Measurements from ENCODE around the gene FGD2. TPM values are rescaled to one million over a fixed set of nuclear protein-coding genes. Genes with fewer than 3 reads are reported as not detected.
"Not testable (repeated sequence)": the region's sequence is repeated elsewhere in the genome, so short reads cannot be mapped to it uniquely, and the experiment has no call there.

Gene FGD2
- polyA plus RNA-seq, 1 experiment: not detected

DNA sequence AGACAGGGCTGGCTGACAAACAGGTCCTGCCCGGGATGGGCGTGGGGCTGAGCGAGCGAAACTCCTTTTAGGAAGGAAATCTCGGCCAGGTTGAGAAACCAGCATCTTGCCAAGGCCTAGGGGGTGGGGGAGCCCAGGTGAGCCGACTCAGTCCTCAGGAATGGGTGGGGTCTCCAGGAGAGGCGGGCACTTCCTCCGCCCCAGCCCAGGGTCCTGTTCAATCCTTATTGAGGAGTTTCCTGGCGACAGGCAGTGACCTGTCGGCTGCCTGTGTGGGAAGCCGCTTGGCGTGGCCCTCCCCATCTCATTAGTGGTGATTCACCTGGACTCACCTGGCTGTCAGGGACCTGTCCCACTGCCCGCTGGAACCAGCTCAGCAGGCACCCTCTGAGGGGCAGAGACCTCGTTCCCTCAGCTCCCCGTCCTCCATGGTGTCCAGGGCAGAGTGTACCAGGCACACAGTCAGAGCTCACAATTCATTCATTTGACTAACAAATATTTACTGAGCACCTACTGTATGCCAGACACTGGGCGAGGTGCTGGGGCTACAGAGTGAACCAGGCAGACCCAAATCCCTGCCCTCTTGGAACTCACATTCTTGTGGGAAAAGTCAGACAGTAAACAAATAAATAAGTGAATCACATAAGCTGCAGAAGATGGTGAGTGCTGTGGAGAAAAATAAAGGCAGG is 51.1 kb downstream of the FGD2 start:
- DNase-seq (ENCODE audit: low read depth, low spot score): no peak
- H3K27ac ChIP-seq (ENCODE audit: low read depth, low read length): no peak overlapping the region
- POLR2A ChIA-PET: interaction anchor here (0.6 to 1.6 kb wide), 3 partner anchors 88 to 296 kb away, joined by 3 to 10 read pairs (median 3); no protein-coding TSS in a partner anchor

DNA sequence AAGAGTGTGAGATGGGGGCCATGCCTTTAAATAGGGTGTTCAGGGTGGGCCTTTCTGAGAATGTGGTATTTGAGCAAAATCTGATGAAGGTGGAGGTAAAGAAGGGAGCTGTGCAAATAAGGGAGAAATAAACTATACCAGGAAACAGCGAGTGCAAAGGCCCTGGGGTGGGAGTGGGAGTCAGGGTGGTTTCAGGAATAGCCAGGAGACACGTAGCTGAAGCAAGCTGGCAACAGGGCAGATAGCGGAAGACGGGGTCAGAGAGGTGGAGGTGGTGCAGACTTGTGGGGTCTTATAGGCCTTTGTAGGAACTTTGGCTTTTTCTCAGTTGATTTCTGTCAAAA is 51.6 kb downstream of the FGD2 start:
- TF ChIP-seq CTCF (IDR thresholded peaks at IDR 0.05; ENCODE audit: low read depth, low read length): no peak
- H3K4me3 ChIP-seq (ENCODE audit: low read depth, low read length): no peak overlapping the region
- CTCF ChIA-PET: interaction anchor here (1.2 to 4.9 kb wide), 2 partner anchors 115 to 151 kb away, joined by 3 to 36 read pairs; no protein-coding TSS in a partner anchor
- no peaks in the 10 kb centered on the region for H3K9me3 ChIP-seq (ENCODE audit: control insufficient read depth, insufficient read depth, low read length)
- no peak overlapping the region for H3K27ac ChIP-seq (ENCODE audit: low read depth, low read length)
- no peak for DNase-seq (ENCODE audit: low read depth, low spot score)
- H3K27me3 ChIP-seq (ENCODE audit: control insufficient read depth, insufficient read depth, low read length): no peaks in the 10 kb centered on the region
- POLR2A ChIA-PET: interaction anchor here (0.6 to 1.6 kb wide), 2 partner anchors 87 to 296 kb away, joined by 3 to 10 read pairs; no protein-coding TSS in a partner anchor

More for the DNA sequence above, 51.1 kb downstream of the FGD2 start:
- no peak for TF ChIP-seq CTCF (IDR thresholded peaks at IDR 0.05; ENCODE audit: low read depth, low read length)
- CTCF ChIA-PET: interaction anchor here (1.2 to 4.9 kb wide), 3 partner anchors 81 to 152 kb away, joined by 3 to 36 read pairs (median 4); no protein-coding TSS in a partner anchor
- H3K4me3 ChIP-seq (ENCODE audit: low read depth, low read length): no peak overlapping the region
- H3K27me3 ChIP-seq (ENCODE audit: control insufficient read depth, insufficient read depth, low read length): no peaks in the 10 kb centered on the region
- H3K9me3 ChIP-seq (ENCODE audit: control insufficient read depth, insufficient read depth, low read length): no peaks in the 10 kb centered on the region

- no peaks in the 10 kb centered on the region for H3K9me3 ChIP-seq (ENCODE audit: control insufficient read depth, insufficient read depth, low read length)
- ChIA-PET POLR2A (interaction anchor here (1.6 kb wide), 1 partner anchor 87 kb away, joined by 10 read pairs; no protein-coding TSS in a partner anchor), CTCF (interaction anchor here (1.2 to 4.9 kb wide), 2 partner anchors 40 to 114 kb away, joined by 3 to 36 read pairs; no protein-coding TSS in a partner anchor)
- no peak overlapping the region for H3K4me3 ChIP-seq (ENCODE audit: low read depth, low read length)
- H3K27ac ChIP-seq (ENCODE audit: low read depth, low read length): no peak overlapping the region
- no peak for TF ChIP-seq CTCF (IDR thresholded peaks at IDR 0.05; ENCODE audit: low read depth, low read length)
- H3K27me3 ChIP-seq (ENCODE audit: control insufficient read depth, insufficient read depth, low read length): no peaks in the 10 kb centered on the region
- DNase-seq (ENCODE audit: low read depth, low spot score): no peak
Measured at GRCh38 chr6:37057678-37058077, 52.2 kb downstream of the FGD2 start.

- Histone ChIP-seq H3K4me3 (ENCODE audit: low read depth, low read length) (no peak overlapping the region), H3K27me3 (ENCODE audit: control insufficient read depth, insufficient read depth, low read length) (no peaks in the 10 kb centered on the region), H3K27ac (ENCODE audit: low read depth, low read length) (peak overlapping the region; percentile 33), H3K9me3 (ENCODE audit: control insufficient read depth, insufficient read depth, low read length) (no peaks in the 10 kb centered on the region)
- no peak for TF ChIP-seq CTCF (IDR thresholded peaks at IDR 0.05; ENCODE audit: low read depth, low read length)
- POLR2A ChIA-PET: interaction anchor here (1.6 kb wide), 1 partner anchor 86 kb away, joined by 10 read pairs; no protein-coding TSS in a partner anchor
- CTCF ChIA-PET: interaction anchor here (1.2 to 4.9 kb wide), 4 partner anchors 40 to 152 kb away, joined by 3 to 36 read pairs (median 6); no protein-coding TSS in a partner anchor
- no peak for DNase-seq (ENCODE audit: low read depth, low spot score)
Measured at GRCh38 chr6:37058084-37058586, 52.7 kb downstream of the FGD2 start.

DNA sequence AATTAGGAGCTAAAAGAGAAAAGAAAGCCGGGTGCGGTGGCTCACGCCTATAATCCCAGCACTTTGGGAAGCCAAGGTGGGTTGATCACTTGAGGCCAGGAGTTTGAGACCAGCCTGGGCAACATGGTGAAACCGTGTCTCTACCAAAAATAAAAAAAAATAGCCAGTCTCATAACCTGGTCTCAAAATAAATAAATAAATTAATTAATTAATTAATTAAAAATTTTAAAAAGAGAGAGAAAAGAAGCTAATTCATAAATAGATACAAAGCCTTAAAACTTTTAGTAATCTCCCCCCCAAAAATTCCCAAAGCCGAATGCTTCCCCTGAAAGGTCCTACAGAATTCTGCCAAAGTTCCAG is 53.5 kb downstream of the FGD2 start:
- CTCF ChIA-PET: interaction anchor here (0.7 to 4.9 kb wide), 7 partner anchors 8 to 151 kb away, joined by 3 to 36 read pairs (median 7); no protein-coding TSS in a partner anchor
- not testable (repeated sequence) for H3K4me3 ChIP-seq (ENCODE audit: low read depth, low read length); DNase-seq (ENCODE audit: low read depth, low spot score); H3K27me3 ChIP-seq (ENCODE audit: control insufficient read depth, insufficient read depth, low read length); H3K9me3 ChIP-seq (ENCODE audit: control insufficient read depth, insufficient read depth, low read length)
- POLR2A ChIA-PET: interaction anchor here (1.6 kb wide), 1 partner anchor 79 kb away, joined by 4 read pairs; no protein-coding TSS in a partner anchor
- H3K27ac ChIP-seq (ENCODE audit: low read depth, low read length): peak overlapping the region; percentile 97

Measured in AG04450 (cell line).